PFSK-1 (cell line): ENCODE measurements around the gene UQCRQ.

Source experiments
- FOXP2 ChIP-seq: optimal IDR thresholded peaks from 2 replicates; pipeline ENCODE3; 2011; ENCODE audit warnings: borderline replicate concordance, control low read depth, inconsistent platforms; ENCODE audit not compliant: insufficient read depth; ENCODE audit errors: extremely low read length, extremely low read depth
- SIN3A ChIP-seq: IDR thresholded peaks from 2 replicates; pipeline ENCODE4 v1.6.1; 2012; ENCODE audit warnings: mild to moderate bottlenecking, low read length, moderate library complexity, borderline replicate concordance; ENCODE audit not compliant: insufficient read depth

DNA sequence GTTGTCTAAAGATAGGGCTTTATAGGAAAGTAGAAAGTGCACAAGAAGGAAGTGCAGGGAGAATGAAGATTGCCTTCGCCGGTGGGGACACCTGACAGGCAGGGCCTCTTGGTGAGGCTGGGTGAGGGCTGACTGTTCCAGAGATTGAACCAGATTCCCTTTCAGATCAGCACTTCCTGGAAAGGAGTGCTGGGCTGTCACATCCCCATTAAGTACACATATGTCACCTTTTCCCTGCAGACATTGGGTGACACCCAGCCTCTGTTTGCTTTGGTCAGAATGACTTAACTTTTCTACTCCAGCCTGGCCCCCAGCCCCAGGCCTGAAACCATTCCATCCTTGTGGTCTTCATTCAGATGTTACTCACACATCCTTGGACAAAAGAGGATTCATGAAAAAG lies 28.6 kb upstream of the UQCRQ start:
- no peak for TF ChIP-seq SIN3A
- TF ChIP-seq FOXP2 = no peak
